GM20000 (cell line): ENCODE results near the gene ORAI3.
A peak's percentile ranks its signal among the peaks of the same experiment; 100 is the strongest.

ENCODE experiments used
- DNase-seq: peaks from one replicate; pipeline ENCODE4 v3.0.0; 2012; ENCODE audit warnings: low spot score
- TF ChIP-seq, protein P1 (sequence below): IDR thresholded peaks from 2 replicates; pipeline ENCODE4 v1.5.1; 2012; ENCODE audit warnings: mild to moderate bottlenecking, control low read depth; ENCODE audit errors: extremely low read depth, missing control alignments

ORAI3 gene

DNA sequence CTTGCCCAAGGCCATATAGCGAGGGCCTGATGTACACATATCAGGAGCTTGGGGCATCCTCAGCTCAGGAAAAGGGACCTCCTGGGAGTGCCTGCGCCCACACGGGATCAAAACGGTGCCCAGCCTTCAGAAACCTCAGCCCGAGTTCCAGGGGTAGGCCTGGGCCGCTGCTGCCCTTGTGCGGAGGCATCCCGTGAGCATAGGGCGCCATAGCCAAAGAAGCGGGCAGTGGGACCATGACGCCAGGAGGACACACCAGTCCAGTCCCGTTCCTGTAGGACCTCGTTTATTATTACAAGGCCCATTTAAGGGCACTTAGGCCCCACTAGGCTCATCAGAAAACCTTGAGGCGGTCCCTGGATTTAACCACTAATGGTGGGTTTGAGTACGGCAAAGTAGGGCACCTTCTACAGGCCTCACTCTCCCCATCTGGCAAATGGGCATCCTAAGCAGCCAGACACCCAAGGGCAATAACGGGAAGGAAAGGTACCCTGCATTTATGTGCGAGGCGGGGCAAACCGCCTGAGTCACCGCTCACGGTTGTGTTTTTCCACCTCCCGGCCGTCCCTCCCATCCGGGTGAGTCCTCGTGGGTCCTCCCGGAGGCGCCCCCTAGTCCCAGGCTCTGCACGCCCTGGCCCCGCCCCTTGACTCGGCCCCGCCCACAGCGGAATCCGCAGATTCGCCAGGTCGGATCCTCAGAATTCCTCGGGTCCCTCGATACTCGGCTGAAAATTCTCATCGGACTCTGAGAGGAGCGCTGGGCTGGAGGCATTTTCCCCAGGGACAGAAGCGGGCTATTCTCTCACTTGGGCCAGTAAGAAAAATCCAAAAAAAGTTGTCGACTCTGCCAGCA lies 8.0 kb downstream of the ORAI3 start:
- DNase-seq, result peak; percentile 91
- TF ChIP-seq, protein P1, sequence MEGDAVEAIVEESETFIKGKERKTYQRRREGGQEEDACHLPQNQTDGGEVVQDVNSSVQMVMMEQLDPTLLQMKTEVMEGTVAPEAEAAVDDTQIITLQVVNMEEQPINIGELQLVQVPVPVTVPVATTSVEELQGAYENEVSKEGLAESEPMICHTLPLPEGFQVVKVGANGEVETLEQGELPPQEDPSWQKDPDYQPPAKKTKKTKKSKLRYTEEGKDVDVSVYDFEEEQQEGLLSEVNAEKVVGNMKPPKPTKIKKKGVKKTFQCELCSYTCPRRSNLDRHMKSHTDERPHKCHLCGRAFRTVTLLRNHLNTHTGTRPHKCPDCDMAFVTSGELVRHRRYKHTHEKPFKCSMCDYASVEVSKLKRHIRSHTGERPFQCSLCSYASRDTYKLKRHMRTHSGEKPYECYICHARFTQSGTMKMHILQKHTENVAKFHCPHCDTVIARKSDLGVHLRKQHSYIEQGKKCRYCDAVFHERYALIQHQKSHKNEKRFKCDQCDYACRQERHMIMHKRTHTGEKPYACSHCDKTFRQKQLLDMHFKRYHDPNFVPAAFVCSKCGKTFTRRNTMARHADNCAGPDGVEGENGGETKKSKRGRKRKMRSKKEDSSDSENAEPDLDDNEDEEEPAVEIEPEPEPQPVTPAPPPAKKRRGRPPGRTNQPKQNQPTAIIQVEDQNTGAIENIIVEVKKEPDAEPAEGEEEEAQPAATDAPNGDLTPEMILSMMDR, result no peak

DNA sequence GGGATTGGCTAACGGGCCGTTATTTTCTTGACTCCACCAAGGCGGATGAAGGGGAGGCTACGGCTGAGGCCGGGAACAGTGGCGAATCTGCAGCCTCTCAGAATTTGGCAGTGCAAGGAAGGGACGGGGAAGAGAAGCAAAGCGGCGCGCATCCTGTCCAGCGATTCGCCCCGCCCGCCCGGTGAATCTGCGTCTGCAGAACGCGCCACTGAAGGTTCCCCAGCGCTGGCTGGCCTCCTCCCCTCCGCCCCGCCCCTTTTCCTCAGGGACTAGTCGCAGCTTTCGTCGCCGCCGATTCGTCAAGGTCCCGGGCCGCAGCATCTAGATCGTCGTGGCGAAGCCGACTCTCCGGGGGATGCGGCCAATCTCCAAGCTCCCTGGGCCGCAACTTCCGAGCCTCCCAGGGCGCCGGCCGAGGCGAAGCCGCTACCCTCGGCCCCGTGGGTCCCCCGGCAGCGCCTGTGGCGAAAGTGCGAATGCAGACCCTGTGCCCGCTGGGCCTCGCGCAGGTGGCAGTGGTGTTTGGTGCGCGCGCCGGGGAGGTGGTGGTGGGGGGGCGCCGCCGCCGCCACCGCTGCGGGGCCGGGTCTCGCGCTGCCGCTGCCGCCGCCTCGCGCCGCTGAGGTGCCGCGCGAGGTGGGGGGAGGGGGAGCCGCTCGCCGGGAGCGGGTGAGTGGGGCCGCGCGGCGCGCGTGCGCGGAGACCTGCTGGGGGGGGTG lies 8.7 kb downstream of the ORAI3 start, which contains the start of gene SETD1A:
Gene SETD1A (plus strand): TSS at position 299 of the 719 bp plus-strand sequence. CDS start 978 bp downstream, outside the sequence.
- TF ChIP-seq, protein P1, result no peak

DNA sequence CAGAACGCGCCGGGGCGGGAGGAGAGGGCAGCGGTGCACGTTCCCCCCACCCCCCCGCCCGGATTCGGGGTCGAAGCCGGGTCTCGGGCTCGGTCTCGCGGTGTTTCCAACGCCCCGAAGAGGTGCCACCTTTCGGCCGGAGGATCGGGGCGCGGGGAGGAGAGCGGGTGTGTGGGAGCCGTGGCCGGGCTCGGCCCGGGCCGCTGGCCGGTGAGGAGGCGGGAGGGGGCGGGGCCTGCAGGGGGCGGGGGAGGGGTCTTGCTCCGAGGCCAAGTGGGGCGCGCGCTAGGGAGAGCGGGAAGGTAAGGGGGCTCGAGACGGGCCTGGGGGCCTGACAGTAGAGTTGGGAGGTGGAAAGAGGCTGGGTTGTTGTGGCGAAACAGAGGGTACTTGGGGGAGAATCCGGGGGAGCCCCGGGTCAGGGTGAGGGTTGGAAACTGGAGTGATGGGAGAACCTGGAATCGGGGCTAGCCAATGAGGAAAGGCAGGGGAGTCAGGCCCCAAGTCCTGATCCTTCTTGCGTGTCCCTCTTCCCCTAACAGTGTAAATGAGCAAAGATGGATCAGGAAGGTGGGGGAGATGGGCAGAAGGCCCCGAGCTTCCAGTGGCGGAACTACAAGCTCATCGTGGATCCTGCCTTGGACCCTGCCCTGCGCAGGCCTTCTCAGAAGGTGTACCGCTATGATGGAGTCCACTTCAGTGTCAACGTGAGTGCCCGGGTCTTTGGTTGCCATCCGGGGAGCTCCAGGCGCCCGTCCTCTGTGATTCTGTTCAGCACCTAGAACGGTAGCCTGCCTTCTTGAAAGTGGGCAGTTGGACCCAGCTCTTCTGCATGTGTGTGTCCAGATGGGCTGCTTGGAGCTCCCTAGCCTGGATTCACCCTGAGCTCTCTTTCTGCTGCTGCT lies 9.6 kb downstream of the ORAI3 start:
- TF ChIP-seq, protein P1, result no peak
- peak; percentile 89 for DNase-seq

More for the DNA sequence above, 8.7 kb downstream of the ORAI3 start, which contains the start of gene SETD1A:
- peak; percentile 98 for DNase-seq

DNA sequence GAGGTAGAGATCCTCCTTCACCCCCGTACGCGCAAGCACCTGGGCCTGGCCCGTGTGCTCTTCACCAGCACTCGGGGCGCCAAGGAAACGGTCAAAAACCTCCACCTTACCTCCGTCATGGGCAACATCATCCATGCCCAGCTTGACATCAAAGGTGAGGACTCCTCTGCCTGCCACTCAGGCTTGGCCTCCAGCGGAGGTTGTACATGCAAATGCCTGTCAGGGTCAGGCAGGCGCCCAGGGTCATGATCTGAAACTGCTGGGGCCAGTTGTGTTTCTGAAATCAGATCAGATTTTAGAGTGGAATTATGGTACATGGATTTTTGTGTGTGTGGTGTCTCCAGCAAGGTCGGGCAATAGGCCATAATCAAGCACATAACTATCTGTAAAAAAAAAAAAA lies 12.5 kb downstream of the ORAI3 start:
- TF ChIP-seq, protein P1, result no peak
- no peak for DNase-seq

DNA sequence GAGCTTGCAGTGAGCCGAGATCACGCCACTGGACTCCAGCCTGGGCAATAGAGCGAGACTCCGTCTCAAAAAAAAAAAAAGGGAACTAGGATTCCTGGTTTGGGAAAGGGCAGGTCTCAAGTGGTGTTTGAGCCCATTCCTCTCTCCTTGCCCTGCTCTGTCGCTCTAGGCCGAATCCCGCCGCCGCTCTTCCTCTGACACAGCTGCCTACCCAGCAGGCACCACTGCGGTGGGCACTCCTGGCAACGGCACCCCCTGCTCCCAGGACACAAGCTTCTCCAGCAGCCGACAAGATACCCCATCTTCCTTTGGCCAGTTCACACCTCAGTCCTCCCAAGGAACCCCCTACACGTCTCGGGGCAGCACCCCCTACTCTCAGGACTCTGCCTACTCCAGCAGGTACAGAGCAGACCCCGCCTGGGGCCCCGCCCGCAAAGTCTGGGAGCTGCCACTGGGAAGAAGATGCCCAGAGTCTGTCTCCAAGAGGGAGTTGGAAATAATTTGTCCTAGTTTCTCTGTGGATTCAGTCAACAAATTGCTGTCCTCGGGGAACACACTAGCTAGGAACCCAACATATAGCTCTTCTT lies 15.2 kb downstream of the ORAI3 start:
- DNase-seq, result no peak

DNA sequence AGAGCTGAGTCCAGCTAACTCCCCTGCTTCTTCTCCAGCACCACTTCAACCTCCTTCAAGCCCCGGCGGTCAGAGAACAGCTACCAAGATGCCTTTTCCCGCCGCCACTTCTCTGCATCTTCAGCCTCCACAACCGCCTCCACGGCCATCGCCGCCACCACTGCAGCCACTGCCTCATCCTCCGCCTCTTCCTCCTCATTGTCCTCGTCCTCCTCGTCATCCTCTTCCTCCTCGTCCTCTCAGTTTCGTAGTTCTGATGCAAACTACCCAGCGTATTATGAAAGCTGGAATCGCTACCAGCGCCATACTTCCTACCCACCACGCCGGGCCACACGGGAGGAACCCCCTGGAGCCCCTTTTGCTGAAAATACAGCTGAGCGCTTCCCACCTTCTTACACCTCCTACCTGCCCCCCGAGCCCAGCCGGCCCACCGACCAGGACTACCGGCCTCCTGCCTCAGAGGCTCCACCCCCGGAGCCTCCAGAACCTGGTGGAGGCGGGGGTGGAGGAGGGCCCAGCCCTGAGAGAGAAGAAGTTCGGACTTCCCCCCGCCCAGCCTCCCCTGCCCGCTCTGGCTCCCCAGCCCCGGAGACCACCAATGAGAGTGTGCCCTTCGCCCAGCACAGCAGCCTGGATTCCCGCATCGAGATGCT lies 15.8 kb downstream of the ORAI3 start:
- TF ChIP-seq, protein P1, result no peak
- DNase-seq, result no peak

More for the DNA sequence above, 15.2 kb downstream of the ORAI3 start:
- TF ChIP-seq, protein P1, result no peak
